ENCODE measurements around the gene AUTS2. TPM values are rescaled to one million over a fixed set of nuclear protein-coding genes. Genes with fewer than 3 reads are reported as not detected.

The AUTS2 gene
- total RNA-seq, 1 donor from 2014 or later = 10.3 TPM

- intact Hi-C loops (cut with DNase I) = no loop called here
Measured at GRCh38 chr7:70487886-70488285, 889.6 kb downstream of the AUTS2 start.

GRCh38 chr7:70489813-70490212, 891.5 kb downstream of the AUTS2 start:
- no peak for DNase-seq (ENCODE audit: low spot score)
- intact Hi-C loops (cut with DNase I) = no loop called here

More at GRCh38 chr7:70487886-70488285, 889.6 kb downstream of the AUTS2 start:
- no peak for DNase-seq (ENCODE audit: low spot score)

GRCh38 chr7:70492625-70493024, 894.4 kb downstream of the AUTS2 start:
- intact Hi-C loops (cut with DNase I) = no loop called here
- DNase-seq (ENCODE audit: low spot score) = no peak

- intact Hi-C loops (cut with DNase I) = no loop called here
- DNase-seq (ENCODE audit: low spot score) = no peak
Measured at GRCh38 chr7:70494225-70495032, 896.2 kb downstream of the AUTS2 start.

GRCh38 chr7:70495033-70495376, 896.7 kb downstream of the AUTS2 start:
- DNase-seq (ENCODE audit: low spot score) = no peak
- intact Hi-C loops (cut with DNase I) = no loop called here

GRCh38 chr7:70497793-70498192, 899.5 kb downstream of the AUTS2 start:
- intact Hi-C loops (cut with DNase I) = no loop called here
- no peak for DNase-seq (ENCODE audit: low spot score)

- intact Hi-C loops (cut with DNase I) = no loop called here
- no peak for DNase-seq (ENCODE audit: low spot score)
Measured at GRCh38 chr7:70498232-70498992, 900.1 kb downstream of the AUTS2 start.

- intact Hi-C loops (cut with DNase I) = no loop called here
- no peak for DNase-seq (ENCODE audit: low spot score)
Measured at GRCh38 chr7:70500261-70500660, 902.0 kb downstream of the AUTS2 start.

- intact Hi-C loops (cut with DNase I) = no loop called here
- DNase-seq (ENCODE audit: low spot score) = no peak
Measured at GRCh38 chr7:70502117-70502863, 904.0 kb downstream of the AUTS2 start.

- intact Hi-C loops (cut with DNase I) = no loop called here
- no peak for DNase-seq (ENCODE audit: low spot score)
Measured at GRCh38 chr7:70504254-70504653, 906.0 kb downstream of the AUTS2 start.

- DNase-seq (ENCODE audit: low spot score) = no peak
Measured at GRCh38 chr7:70505468-70505867, 907.2 kb downstream of the AUTS2 start.

GRCh38 chr7:70505886-70506285, 907.6 kb downstream of the AUTS2 start:
- intact Hi-C loops (cut with DNase I) = no loop called here
- no peak for DNase-seq (ENCODE audit: low spot score)

More at GRCh38 chr7:70505468-70505867, 907.2 kb downstream of the AUTS2 start:
- intact Hi-C loops (cut with DNase I) = no loop called here

- intact Hi-C loops (cut with DNase I) = no loop called here
- no peak for DNase-seq (ENCODE audit: low spot score)
Measured at GRCh38 chr7:70506434-70506833, 908.2 kb downstream of the AUTS2 start.

- no peak for DNase-seq (ENCODE audit: low spot score)
- intact Hi-C loops (cut with DNase I) = no loop called here
Measured at GRCh38 chr7:70512144-70512543, 913.9 kb downstream of the AUTS2 start.

GRCh38 chr7:70512761-70513160, 914.5 kb downstream of the AUTS2 start:
- no peak for DNase-seq (ENCODE audit: low spot score)
- intact Hi-C loops (cut with DNase I) = no loop called here

GRCh38 chr7:70520611-70521010, 922.3 kb downstream of the AUTS2 start:
- no peak for DNase-seq (ENCODE audit: low spot score)
- intact Hi-C loops (cut with DNase I) = no loop called here

- intact Hi-C loops (cut with DNase I) = no loop called here
- DNase-seq (ENCODE audit: low spot score) = no peak
Measured at GRCh38 chr7:70523249-70523988, 925.1 kb downstream of the AUTS2 start.

GRCh38 chr7:70523989-70524351, 925.7 kb downstream of the AUTS2 start:
- intact Hi-C loops (cut with DNase I) = no loop called here

GRCh38 chr7:70525991-70526390, 927.7 kb downstream of the AUTS2 start:
- intact Hi-C loops (cut with DNase I) = no loop called here
- no peak for DNase-seq (ENCODE audit: low spot score)

More at GRCh38 chr7:70523989-70524351, 925.7 kb downstream of the AUTS2 start:
- DNase-seq (ENCODE audit: low spot score) = no peak

Data from cardiac septum (tissue), 1 donor.